ENCODE data around the gene MXI1.

The MXI1 gene

GRCh38 chr10:110278562-110279406, 71.4 kb downstream of the MXI1 start:
- Histone ChIP-seq H3K36me3 (ENCODE audit: control insufficient read depth, insufficient read depth, low read length) (peaks cover 3% of the 10 kb centered on the region), H3K9me3 (ENCODE audit: control insufficient read depth, low read length) (no peaks in the 10 kb centered on the region), H3K4me1 (ENCODE audit: control insufficient read depth, insufficient read depth, low read length, poor library complexity, severe bottlenecking) (peaks cover 9% of the 10 kb centered on the region), H3K27ac (ENCODE audit: insufficient read depth, low read length, poor library complexity, severe bottlenecking) (no peak overlapping the region), H3K4me3 (ENCODE audit: insufficient read depth, low read depth, low read length, poor library complexity, severe bottlenecking) (no peak overlapping the region), H3K27me3 (replicated peaks; ENCODE audit: control insufficient read depth, insufficient read depth, low read length, poor library complexity, severe bottlenecking) (no peaks in the 10 kb centered on the region)
- no peak for DNase-seq

GRCh38 chr10:110279407-110279986, 72.1 kb downstream of the MXI1 start:
- Histone ChIP-seq H3K9me3 (ENCODE audit: control insufficient read depth, low read length) (no peaks in the 10 kb centered on the region), H3K36me3 (ENCODE audit: control insufficient read depth, insufficient read depth, low read length) (peaks cover 3% of the 10 kb centered on the region), H3K4me1 (ENCODE audit: control insufficient read depth, insufficient read depth, low read length, poor library complexity, severe bottlenecking) (peaks cover 5% of the 10 kb centered on the region), H3K4me3 (ENCODE audit: insufficient read depth, low read depth, low read length, poor library complexity, severe bottlenecking) (no peak overlapping the region), H3K27ac (ENCODE audit: insufficient read depth, low read length, poor library complexity, severe bottlenecking) (no peak overlapping the region), H3K27me3 (replicated peaks; ENCODE audit: control insufficient read depth, insufficient read depth, low read length, poor library complexity, severe bottlenecking) (no peaks in the 10 kb centered on the region)
- peak; percentile 6 to 25 (median 20) for DNase-seq

GRCh38 chr10:110284262-110284661, 76.9 kb downstream of the MXI1 start:
- Histone ChIP-seq H3K27ac (ENCODE audit: insufficient read depth, low read length, poor library complexity, severe bottlenecking) (no peak overlapping the region), H3K9me3 (ENCODE audit: control insufficient read depth, low read length) (no peaks in the 10 kb centered on the region), H3K36me3 (ENCODE audit: control insufficient read depth, insufficient read depth, low read length) (peaks cover 24% of the 10 kb centered on the region), H3K4me1 (ENCODE audit: control insufficient read depth, insufficient read depth, low read length, poor library complexity, severe bottlenecking) (no peaks in the 10 kb centered on the region), H3K27me3 (replicated peaks; ENCODE audit: control insufficient read depth, insufficient read depth, low read length, poor library complexity, severe bottlenecking) (no peaks in the 10 kb centered on the region), H3K4me3 (ENCODE audit: insufficient read depth, low read depth, low read length, poor library complexity, severe bottlenecking) (no peak overlapping the region)
- DNase-seq = no peak

GRCh38 chr10:110285501-110285900, 78.1 kb downstream of the MXI1 start:
- no peak overlapping the region for H3K4me3 ChIP-seq (ENCODE audit: insufficient read depth, low read depth, low read length, poor library complexity, severe bottlenecking)
- H3K27me3 ChIP-seq (replicated peaks; ENCODE audit: control insufficient read depth, insufficient read depth, low read length, poor library complexity, severe bottlenecking) = no peaks in the 10 kb centered on the region
- H3K27ac ChIP-seq (ENCODE audit: insufficient read depth, low read length, poor library complexity, severe bottlenecking) = no peak overlapping the region
- H3K9me3 ChIP-seq (ENCODE audit: control insufficient read depth, low read length) = no peaks in the 10 kb centered on the region
- H3K4me1 ChIP-seq (ENCODE audit: control insufficient read depth, insufficient read depth, low read length, poor library complexity, severe bottlenecking) = no peaks in the 10 kb centered on the region
- DNase-seq = no peak
- H3K36me3 ChIP-seq (ENCODE audit: control insufficient read depth, insufficient read depth, low read length) = peaks cover 32% of the 10 kb centered on the region

GRCh38 chr10:110286841-110287240, 79.4 kb downstream of the MXI1 start:
- Histone ChIP-seq H3K9me3 (ENCODE audit: control insufficient read depth, low read length) (no peaks in the 10 kb centered on the region), H3K4me1 (ENCODE audit: control insufficient read depth, insufficient read depth, low read length, poor library complexity, severe bottlenecking) (no peaks in the 10 kb centered on the region), H3K27me3 (replicated peaks; ENCODE audit: control insufficient read depth, insufficient read depth, low read length, poor library complexity, severe bottlenecking) (no peaks in the 10 kb centered on the region), H3K4me3 (ENCODE audit: insufficient read depth, low read depth, low read length, poor library complexity, severe bottlenecking) (no peak overlapping the region), H3K36me3 (ENCODE audit: control insufficient read depth, insufficient read depth, low read length) (peaks cover 41% of the 10 kb centered on the region), H3K27ac (ENCODE audit: insufficient read depth, low read length, poor library complexity, severe bottlenecking) (no peak overlapping the region)
- DNase-seq = no peak

GRCh38 chr10:110296966-110297365, 89.6 kb downstream of the MXI1 start:
- Histone ChIP-seq H3K27ac (ENCODE audit: insufficient read depth, low read length, poor library complexity, severe bottlenecking) (peak overlapping the region; percentile 4), H3K36me3 (ENCODE audit: control insufficient read depth, insufficient read depth, low read length) (peaks cover 77% of the 10 kb centered on the region), H3K27me3 (replicated peaks; ENCODE audit: control insufficient read depth, insufficient read depth, low read length, poor library complexity, severe bottlenecking) (no peaks in the 10 kb centered on the region), H3K4me3 (ENCODE audit: insufficient read depth, low read depth, low read length, poor library complexity, severe bottlenecking) (no peak overlapping the region), H3K4me1 (ENCODE audit: control insufficient read depth, insufficient read depth, low read length, poor library complexity, severe bottlenecking) (peaks cover 4% of the 10 kb centered on the region), H3K9me3 (ENCODE audit: control insufficient read depth, low read length) (no peaks in the 10 kb centered on the region)
- no peak for DNase-seq

GRCh38 chr10:110300486-110300986, 93.1 kb downstream of the MXI1 start:
- Histone ChIP-seq H3K4me3 (ENCODE audit: insufficient read depth, low read depth, low read length, poor library complexity, severe bottlenecking) (no peak overlapping the region), H3K27me3 (replicated peaks; ENCODE audit: control insufficient read depth, insufficient read depth, low read length, poor library complexity, severe bottlenecking) (no peaks in the 10 kb centered on the region), H3K9me3 (ENCODE audit: control insufficient read depth, low read length) (no peaks in the 10 kb centered on the region), H3K4me1 (ENCODE audit: control insufficient read depth, insufficient read depth, low read length, poor library complexity, severe bottlenecking) (peaks cover 19% of the 10 kb centered on the region), H3K36me3 (ENCODE audit: control insufficient read depth, insufficient read depth, low read length) (peaks cover 68% of the 10 kb centered on the region), H3K27ac (ENCODE audit: insufficient read depth, low read length, poor library complexity, severe bottlenecking) (no peak overlapping the region)
- no peak for DNase-seq

- H3K36me3 ChIP-seq (ENCODE audit: control insufficient read depth, insufficient read depth, low read length) = peaks cover 39% of the 10 kb centered on the region
- peaks cover 19% of the 10 kb centered on the region for H3K4me1 ChIP-seq (ENCODE audit: control insufficient read depth, insufficient read depth, low read length, poor library complexity, severe bottlenecking)
- H3K4me3 ChIP-seq (ENCODE audit: insufficient read depth, low read depth, low read length, poor library complexity, severe bottlenecking) = peak overlapping the region; percentile 89
- H3K27ac ChIP-seq (ENCODE audit: insufficient read depth, low read length, poor library complexity, severe bottlenecking) = peak overlapping the region; percentile 94
- H3K27me3 ChIP-seq (replicated peaks; ENCODE audit: control insufficient read depth, insufficient read depth, low read length, poor library complexity, severe bottlenecking) = no peaks in the 10 kb centered on the region
- no peak for DNase-seq
- no peaks in the 10 kb centered on the region for H3K9me3 ChIP-seq (ENCODE audit: control insufficient read depth, low read length)
Measured at GRCh38 chr10:110303681-110304080, 96.3 kb downstream of the MXI1 start.

GRCh38 chr10:110304394-110304779, 97.0 kb downstream of the MXI1 start:
- DNase-seq = no peak

GRCh38 chr10:110304780-110305421, 97.5 kb downstream of the MXI1 start, which contains the start of gene SMNDC1:
TSS of gene SMNDC1 (minus strand) at chr10:110304920. CDS start at chr10:110303587, 1,333 bp downstream.
- peak within 1 kb of the TSS; percentile 89 for H3K4me3 ChIP-seq (ENCODE audit: insufficient read depth, low read depth, low read length, poor library complexity, severe bottlenecking)
- peaks cover 19% of the 10 kb centered on the region for H3K4me1 ChIP-seq (ENCODE audit: control insufficient read depth, insufficient read depth, low read length, poor library complexity, severe bottlenecking)
- peak within 1 kb of the TSS; percentile 94 for H3K27ac ChIP-seq (ENCODE audit: insufficient read depth, low read length, poor library complexity, severe bottlenecking)
- no peaks in the 10 kb centered on the region for H3K9me3 ChIP-seq (ENCODE audit: control insufficient read depth, low read length)
- H3K27me3 ChIP-seq (replicated peaks; ENCODE audit: control insufficient read depth, insufficient read depth, low read length, poor library complexity, severe bottlenecking) = no peaks in the 10 kb centered on the region
- H3K36me3 ChIP-seq (ENCODE audit: control insufficient read depth, insufficient read depth, low read length) = peaks cover 28% of the 10 kb centered on the region
- peak; percentile 95 to 97 (median 96) for DNase-seq

More at GRCh38 chr10:110304394-110304779, 97.0 kb downstream of the MXI1 start:
- peak overlapping the region; percentile 94 for H3K27ac ChIP-seq (ENCODE audit: insufficient read depth, low read length, poor library complexity, severe bottlenecking)
- peaks cover 19% of the 10 kb centered on the region for H3K4me1 ChIP-seq (ENCODE audit: control insufficient read depth, insufficient read depth, low read length, poor library complexity, severe bottlenecking)
- H3K36me3 ChIP-seq (ENCODE audit: control insufficient read depth, insufficient read depth, low read length) = peaks cover 33% of the 10 kb centered on the region
- H3K27me3 ChIP-seq (replicated peaks; ENCODE audit: control insufficient read depth, insufficient read depth, low read length, poor library complexity, severe bottlenecking) = no peaks in the 10 kb centered on the region
- peak overlapping the region; percentile 89 for H3K4me3 ChIP-seq (ENCODE audit: insufficient read depth, low read depth, low read length, poor library complexity, severe bottlenecking)
- H3K9me3 ChIP-seq (ENCODE audit: control insufficient read depth, low read length) = no peaks in the 10 kb centered on the region
